ENCODE results near the gene CPXM2. TPM values are rescaled to one million over a fixed set of nuclear protein-coding genes. Genes with fewer than 3 reads are reported as not detected.

The CPXM2 gene
- total RNA-seq, 2 donors from 2014 or later: 98.3 to 200 TPM

GRCh38 chr10:123858907-123859652, 32.5 kb downstream of the CPXM2 start:
- intact Hi-C loops (cut with DNase I): no loop called here

GRCh38 chr10:123858077-123858681, 33.4 kb downstream of the CPXM2 start:
- peak; percentile 76 for DNase-seq (ENCODE audit: low spot score)
- intact Hi-C loops (cut with DNase I): no loop called here

More at GRCh38 chr10:123858907-123859652, 32.5 kb downstream of the CPXM2 start:
- peak; percentile 64 for DNase-seq (ENCODE audit: low spot score)

GRCh38 chr10:123857616-123858015, 34.0 kb downstream of the CPXM2 start:
- DNase-seq (ENCODE audit: low spot score): peak; percentile 78
- intact Hi-C loops (cut with DNase I): no loop called here

GRCh38 chr10:123855008-123855684, 36.5 kb downstream of the CPXM2 start:
- intact Hi-C loops (cut with DNase I): no loop called here
- peak; percentile 41 for DNase-seq (ENCODE audit: low spot score)

- intact Hi-C loops (cut with DNase I): no loop called here
- DNase-seq (ENCODE audit: low spot score): peak; percentile 51
Measured at GRCh38 chr10:123854498-123854897, 37.1 kb downstream of the CPXM2 start.

GRCh38 chr10:123854003-123854402, 37.6 kb downstream of the CPXM2 start:
- intact Hi-C loops (cut with DNase I): no loop called here
- no peak for DNase-seq (ENCODE audit: low spot score)

GRCh38 chr10:123852411-123852951, 39.1 kb downstream of the CPXM2 start:
- intact Hi-C loops (cut with DNase I): no loop called here
- DNase-seq (ENCODE audit: low spot score): peak; percentile 16

- DNase-seq (ENCODE audit: low spot score): no peak
- intact Hi-C loops (cut with DNase I): no loop called here
Measured at GRCh38 chr10:123848564-123849457, 42.8 kb downstream of the CPXM2 start.

GRCh38 chr10:123847686-123848432, 43.7 kb downstream of the CPXM2 start:
- intact Hi-C loops (cut with DNase I): no loop called here
- no peak for DNase-seq (ENCODE audit: low spot score)

GRCh38 chr10:123843835-123844234, 47.8 kb downstream of the CPXM2 start:
- DNase-seq (ENCODE audit: low spot score): no peak

GRCh38 chr10:123842692-123843385, 48.8 kb downstream of the CPXM2 start:
- intact Hi-C loops (cut with DNase I): loop anchor here in 1 of 2 donors (1.0 kb wide), 1 partner anchor 47 kb away; no protein-coding TSS in a partner anchor
- no peak for DNase-seq (ENCODE audit: low spot score)

More at GRCh38 chr10:123843835-123844234, 47.8 kb downstream of the CPXM2 start:
- intact Hi-C loops (cut with DNase I): no loop called here

GRCh38 chr10:123841560-123841959, 50.0 kb downstream of the CPXM2 start:
- intact Hi-C loops (cut with DNase I): no loop called here
- DNase-seq (ENCODE audit: low spot score): no peak

GRCh38 chr10:123841115-123841514, 50.5 kb downstream of the CPXM2 start:
- intact Hi-C loops (cut with DNase I): no loop called here
- no peak for DNase-seq (ENCODE audit: low spot score)

GRCh38 chr10:123840714-123841113, 50.9 kb downstream of the CPXM2 start:
- intact Hi-C loops (cut with DNase I): no loop called here
- DNase-seq (ENCODE audit: low spot score): no peak

- intact Hi-C loops (cut with DNase I): no loop called here
Measured at GRCh38 chr10:123838596-123839310, 52.9 kb downstream of the CPXM2 start.

GRCh38 chr10:123837756-123838155, 53.9 kb downstream of the CPXM2 start:
- intact Hi-C loops (cut with DNase I): no loop called here
- DNase-seq (ENCODE audit: low spot score): no peak

More at GRCh38 chr10:123838596-123839310, 52.9 kb downstream of the CPXM2 start:
- DNase-seq (ENCODE audit: low spot score): no peak

All from posterior vena cava (tissue), 2 donors.